Thyroid gland (tissue), 4 donors: Measurements from ENCODE around the gene SH3TC1. TPM values are rescaled to one million over a fixed set of nuclear protein-coding genes. Genes with fewer than 3 reads are reported as not detected.

Experiments used
- DNase-seq, 2 donors: peaks; one replicate each; pipeline ENCODE4 v3.0.0-alpha.2; 2019
- H3K27ac ChIP-seq, 3 donors: fragments of 200-600 bp; sonication (generic); 1 replicate in 2 of 3; 2 replicates in 1 of 3; pipeline ENCODE4 v1.5.1; 2016 to 2019; ENCODE audit warnings: mild to moderate bottlenecking in 1 of 3, moderate library complexity in 1 of 3
- H3K27me3 ChIP-seq: fragments of 200-600 bp; sonication (generic); one replicate; pipeline ENCODE4 v1.5.1; 2019
- H3K36me3 ChIP-seq, 2 donors: fragments of 200-600 bp; sonication (generic); one replicate each; pipeline ENCODE4 v1.5.1; 2016 to 2019
- H3K4me1 ChIP-seq, 2 donors: fragments of 200-600 bp; sonication (generic); one replicate each; pipeline ENCODE4 v1.5.1; 2017 to 2019
- H3K4me3 ChIP-seq, 3 donors: fragments of 200-600 bp; sonication (generic); replicated peaks in 1 of 3; 1 replicate in 2 of 3; 2 replicates in 1 of 3; pipeline ENCODE4 v1.5.1; 2016; ENCODE audit warnings: mild to moderate bottlenecking in 1 of 3
- H3K9me3 ChIP-seq: fragments of 200-600 bp; sonication (generic); one replicate; pipeline ENCODE4 v1.5.1; 2017
- POLR2A ChIP-seq, 2 donors: fragments of 450-650 bp; IDR thresholded peaks; one replicate each; pipeline ENCODE4 v1.6.1; 2017; ENCODE audit warnings: antibody characterized with exemption in 2 of 2, mild to moderate bottlenecking in 2 of 2, moderate library complexity in 1 of 2
- WGBS, 2 donors: methylation state at CpG; one replicate each; pipeline ENCODE4 v1.1.5; 2017; 5-methylcytosine and 5-hydroxymethylcytosine counted together
- intact Hi-C: fragments of 100-400 bp; cut with DNase I; formaldehyde crosslinking; loops from one replicate; pipeline ENCODE4 v1.15.1; 2023
- total RNA-seq, 4 donors: library from RNA; depleted of rRNA; stranded (reverse); fragments of >200 nt; gene quantifications; one replicate each; pipeline ENCODE4 v1.2.3, GENCODE V29; 2016
- TF ChIP-seq, protein P1 (sequence below), 6 experiments: fragments of 200-600 bp in 3 of 6; fragments of 450-650 bp in 3 of 6; sonication (generic) in 3 of 6; IDR thresholded peaks; one replicate each; pipeline ENCODE4 v1.5.1; 2016 to 2019; ENCODE audit warnings: antibody characterized with exemption in 6 of 6, mild to moderate bottlenecking in 2 of 6, inconsistent platforms in 1 of 6, moderate library complexity in 1 of 6

The SH3TC1 gene
- total RNA-seq, 4 donors from 2014 or later = 13.5 to 29.5 (median 16.4) TPM

- 72 to 75% methylated on average over 15 to 17 of the region's 17 CpGs for WGBS, 2 donors
- H3K27ac ChIP-seq = peak overlapping the region in 2 of 3 donors; percentile 76 to 91
- intact Hi-C loops = no loop called here
- TF ChIP-seq, protein P1, sequence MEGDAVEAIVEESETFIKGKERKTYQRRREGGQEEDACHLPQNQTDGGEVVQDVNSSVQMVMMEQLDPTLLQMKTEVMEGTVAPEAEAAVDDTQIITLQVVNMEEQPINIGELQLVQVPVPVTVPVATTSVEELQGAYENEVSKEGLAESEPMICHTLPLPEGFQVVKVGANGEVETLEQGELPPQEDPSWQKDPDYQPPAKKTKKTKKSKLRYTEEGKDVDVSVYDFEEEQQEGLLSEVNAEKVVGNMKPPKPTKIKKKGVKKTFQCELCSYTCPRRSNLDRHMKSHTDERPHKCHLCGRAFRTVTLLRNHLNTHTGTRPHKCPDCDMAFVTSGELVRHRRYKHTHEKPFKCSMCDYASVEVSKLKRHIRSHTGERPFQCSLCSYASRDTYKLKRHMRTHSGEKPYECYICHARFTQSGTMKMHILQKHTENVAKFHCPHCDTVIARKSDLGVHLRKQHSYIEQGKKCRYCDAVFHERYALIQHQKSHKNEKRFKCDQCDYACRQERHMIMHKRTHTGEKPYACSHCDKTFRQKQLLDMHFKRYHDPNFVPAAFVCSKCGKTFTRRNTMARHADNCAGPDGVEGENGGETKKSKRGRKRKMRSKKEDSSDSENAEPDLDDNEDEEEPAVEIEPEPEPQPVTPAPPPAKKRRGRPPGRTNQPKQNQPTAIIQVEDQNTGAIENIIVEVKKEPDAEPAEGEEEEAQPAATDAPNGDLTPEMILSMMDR (IDR thresholded peaks at IDR 0.05) = no peak
- TF ChIP-seq POLR2A (IDR thresholded peaks at IDR 0.05) = no peak
- peaks cover 41 to 63% of the 10 kb centered on the region in 2 donors for H3K4me1 ChIP-seq
- H3K36me3 ChIP-seq = no peaks in the 10 kb centered on the region
- H3K27me3 ChIP-seq = no peaks in the 10 kb centered on the region
- no peaks in the 10 kb centered on the region for H3K9me3 ChIP-seq
- no peak overlapping the region for H3K4me3 ChIP-seq
- DNase-seq = peak; percentile 39 to 42
These were observed 734 bp upstream of the SH3TC1 start for GRCh38 chr4:8198206-8198905.

- peak overlapping the region; percentile 1 to 33 (median 3) for H3K4me3 ChIP-seq
- peaks cover 34 to 56% of the 10 kb centered on the region in 2 donors for H3K4me1 ChIP-seq
- no peaks in the 10 kb centered on the region for H3K9me3 ChIP-seq
- intact Hi-C loops = no loop called here
- DNase-seq = peak; percentile 84
- H3K27ac ChIP-seq = peak overlapping the region; percentile 65 to 91 (median 76)
- WGBS, 2 donors = 44 to 48% methylated on average over 10 to 17 of the region's 26 CpGs
- TF ChIP-seq POLR2A (IDR thresholded peaks at IDR 0.05) = no peak
- no peaks in the 10 kb centered on the region for H3K27me3 ChIP-seq
- H3K36me3 ChIP-seq = no peaks in the 10 kb centered on the region
These were observed 658 bp downstream of the SH3TC1 start for GRCh38 chr4:8199594-8200301.

- no peaks in the 10 kb centered on the region for H3K36me3 ChIP-seq
- DNase-seq = peak; percentile 47 to 60
- intact Hi-C loops = no loop called here
- peak overlapping the region in 1 of 3 donors; percentile 33 for H3K4me3 ChIP-seq
- H3K27ac ChIP-seq = peak overlapping the region; percentile 65 to 91 (median 76)
- H3K27me3 ChIP-seq = no peaks in the 10 kb centered on the region
- WGBS, 2 donors = 77 to 79% methylated on average over 20 to 30 of the region's 30 CpGs
- peaks cover 34 to 60% of the 10 kb centered on the region in 2 donors for H3K4me1 ChIP-seq
- H3K9me3 ChIP-seq = no peaks in the 10 kb centered on the region
- TF ChIP-seq POLR2A (IDR thresholded peaks at IDR 0.05) = peak in 1 of 2 donors; percentile 16
- TF ChIP-seq, protein P1 (IDR thresholded peaks at IDR 0.05) = no peak
These were observed 1.3 kb downstream of the SH3TC1 start for GRCh38 chr4:8200302-8200975.

DNA sequence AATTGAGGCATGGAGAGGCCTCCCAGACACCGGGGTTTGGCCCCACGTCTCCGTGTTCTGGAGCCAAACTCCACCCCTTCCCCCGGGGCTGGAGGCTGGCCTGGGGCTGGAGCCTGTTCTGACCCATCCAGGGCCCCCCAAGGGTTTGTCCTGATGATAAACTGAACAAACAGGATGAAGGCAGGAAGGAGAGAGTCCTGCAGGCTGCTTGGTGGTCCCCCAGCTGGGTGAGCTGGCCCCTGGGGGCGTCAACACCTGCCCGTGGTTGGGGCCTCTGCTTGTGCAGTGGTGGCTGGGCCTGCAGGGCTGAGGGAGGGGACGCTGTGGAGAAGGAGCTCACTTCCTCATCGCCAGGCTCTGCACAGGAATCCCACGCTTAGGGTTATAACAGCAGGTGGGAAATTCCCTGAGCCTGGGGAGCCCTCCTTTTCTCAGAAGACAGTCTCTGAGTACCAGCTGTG, 2.3 kb downstream of the SH3TC1 start:
- TF ChIP-seq, protein P1 (IDR thresholded peaks at IDR 0.05) = no peak
- no peak for TF ChIP-seq POLR2A (IDR thresholded peaks at IDR 0.05)
- WGBS, 2 donors = 35 to 40% methylated on average over 6 to 8 of the region's 9 CpGs
- intact Hi-C loops = no loop called here
- Histone ChIP-seq H3K9me3 (no peaks in the 10 kb centered on the region), H3K4me1 (peaks cover 34 to 53% of the 10 kb centered on the region in 2 donors), H3K4me3 (peak overlapping the region in 1 of 3 donors; percentile 33), H3K36me3 (no peaks in the 10 kb centered on the region), H3K27me3 (no peaks in the 10 kb centered on the region), H3K27ac (peak overlapping the region; percentile 5 to 91 (median 76))
- DNase-seq = peak in 1 of 2 donors; percentile 26
